ENCODE results near the gene TMEM174. TPM values are rescaled to one million over a fixed set of nuclear protein-coding genes. Genes with fewer than 3 reads are reported as not detected.

TMEM174 gene
- total RNA-seq, 1 donor from 2014 or later, result not detected

DNA sequence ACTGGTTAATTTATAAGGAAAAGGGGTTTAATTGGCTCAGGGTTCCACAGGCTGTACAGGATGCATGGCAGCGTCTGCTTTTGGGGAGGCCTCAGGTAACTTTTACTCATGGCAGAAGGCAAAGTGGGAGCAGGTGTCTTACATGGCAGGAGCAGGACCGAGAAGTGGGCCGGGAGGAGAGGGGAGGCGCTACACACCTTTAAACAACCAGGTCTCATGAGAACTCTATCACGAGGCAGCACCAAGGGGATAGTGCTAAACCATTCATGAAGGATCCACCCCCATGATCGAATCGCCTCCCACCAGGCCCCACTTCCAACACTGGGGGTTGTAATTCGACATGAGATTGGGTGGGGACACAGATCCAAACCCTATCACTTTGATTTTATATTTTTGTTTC lies 31.0 kb upstream of the TMEM174 start:
- no peaks in the 10 kb centered on the region for H3K36me3 ChIP-seq (ENCODE audit: insufficient read depth, low read length)
- H3K27me3 ChIP-seq (ENCODE audit: insufficient read depth, low read length), result peaks cover 2% of the 10 kb centered on the region
- H3K9me3 Mint-ChIP-seq (ENCODE audit: unreplicated experiment), result no peaks in the 10 kb centered on the region
- no peak overlapping the region for H2AFZ ChIP-seq (ENCODE audit: low read depth, low read length)
- H3K4me3 ChIP-seq (ENCODE audit: insufficient read depth, low read depth, low read length), result no peak overlapping the region
- no peak overlapping the region for H3K4me3 Mint-ChIP-seq (ENCODE audit: unreplicated experiment)
- no peaks in the 10 kb centered on the region for H3K79me2 ChIP-seq (ENCODE audit: insufficient read depth, low read length)
- H3K9me3 ChIP-seq (ENCODE audit: insufficient read depth, low read depth, low read length), result no peaks in the 10 kb centered on the region
- no peak for TF ChIP-seq EZH2 (IDR thresholded peaks at IDR 0.05; ENCODE audit: insufficient read depth, low read length)
- TF ChIP-seq, protein P1, sequence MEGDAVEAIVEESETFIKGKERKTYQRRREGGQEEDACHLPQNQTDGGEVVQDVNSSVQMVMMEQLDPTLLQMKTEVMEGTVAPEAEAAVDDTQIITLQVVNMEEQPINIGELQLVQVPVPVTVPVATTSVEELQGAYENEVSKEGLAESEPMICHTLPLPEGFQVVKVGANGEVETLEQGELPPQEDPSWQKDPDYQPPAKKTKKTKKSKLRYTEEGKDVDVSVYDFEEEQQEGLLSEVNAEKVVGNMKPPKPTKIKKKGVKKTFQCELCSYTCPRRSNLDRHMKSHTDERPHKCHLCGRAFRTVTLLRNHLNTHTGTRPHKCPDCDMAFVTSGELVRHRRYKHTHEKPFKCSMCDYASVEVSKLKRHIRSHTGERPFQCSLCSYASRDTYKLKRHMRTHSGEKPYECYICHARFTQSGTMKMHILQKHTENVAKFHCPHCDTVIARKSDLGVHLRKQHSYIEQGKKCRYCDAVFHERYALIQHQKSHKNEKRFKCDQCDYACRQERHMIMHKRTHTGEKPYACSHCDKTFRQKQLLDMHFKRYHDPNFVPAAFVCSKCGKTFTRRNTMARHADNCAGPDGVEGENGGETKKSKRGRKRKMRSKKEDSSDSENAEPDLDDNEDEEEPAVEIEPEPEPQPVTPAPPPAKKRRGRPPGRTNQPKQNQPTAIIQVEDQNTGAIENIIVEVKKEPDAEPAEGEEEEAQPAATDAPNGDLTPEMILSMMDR (IDR thresholded peaks at IDR 0.05; ENCODE audit: insufficient read depth, low read depth, low read length), result no peak
- no peaks in the 10 kb centered on the region for H3K36me3 Mint-ChIP-seq (ENCODE audit: low read depth, unreplicated experiment)
- H4K20me1 ChIP-seq (ENCODE audit: insufficient read depth, low read length), result no peaks in the 10 kb centered on the region
- H3K27me3 Mint-ChIP-seq (ENCODE audit: low read depth, unreplicated experiment), result peaks cover 16% of the 10 kb centered on the region
- no peak overlapping the region for H3K4me2 ChIP-seq (ENCODE audit: low read length)
- no peak overlapping the region for H3K27ac ChIP-seq (ENCODE audit: low read depth, low read length)
- no peaks in the 10 kb centered on the region for H3K4me1 Mint-ChIP-seq (ENCODE audit: low read depth, unreplicated experiment)
- no peak for FAIRE-seq
- H3K27ac Mint-ChIP-seq (ENCODE audit: unreplicated experiment), result no peak overlapping the region
- no peak overlapping the region for H3K9ac ChIP-seq (ENCODE audit: low read length)
- no peak for DNase-seq (ENCODE audit: low read depth)
- no peaks in the 10 kb centered on the region for H3K4me1 ChIP-seq (ENCODE audit: insufficient read depth, low read length)

DNA sequence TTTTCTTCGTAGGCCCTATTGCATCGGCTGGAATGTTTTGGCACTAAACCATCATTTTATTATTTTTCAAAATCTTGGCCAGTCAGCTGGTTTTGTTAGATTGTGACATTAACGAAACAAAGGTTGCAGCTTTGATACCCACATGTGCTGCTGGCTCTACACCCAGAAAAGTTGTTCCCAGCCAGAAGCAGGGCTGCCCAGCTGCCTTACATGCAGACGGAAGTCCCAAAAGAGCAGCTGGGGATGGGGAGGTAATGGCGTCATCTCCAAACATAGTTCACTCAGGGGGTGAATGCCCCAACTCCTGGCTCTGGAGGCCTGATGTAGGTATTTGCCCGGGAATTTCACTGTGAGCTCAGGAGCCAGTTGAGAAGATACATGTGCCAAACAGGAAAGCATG lies 29.3 kb upstream of the TMEM174 start:
- Histone ChIP-seq H3K27ac (ENCODE audit: low read depth, low read length) (no peak overlapping the region), H3K27me3 (ENCODE audit: insufficient read depth, low read length) (peaks cover 2% of the 10 kb centered on the region), H2AFZ (ENCODE audit: low read depth, low read length) (no peak overlapping the region), H4K20me1 (ENCODE audit: insufficient read depth, low read length) (no peaks in the 10 kb centered on the region), H3K9ac (ENCODE audit: low read length) (no peak overlapping the region), H3K36me3 (ENCODE audit: insufficient read depth, low read length) (no peaks in the 10 kb centered on the region), H3K4me3 (ENCODE audit: insufficient read depth, low read depth, low read length) (no peak overlapping the region), H3K9me3 (ENCODE audit: insufficient read depth, low read depth, low read length) (no peaks in the 10 kb centered on the region), H3K79me2 (ENCODE audit: insufficient read depth, low read length) (no peaks in the 10 kb centered on the region), H3K4me2 (ENCODE audit: low read length) (no peak overlapping the region), H3K4me1 (ENCODE audit: insufficient read depth, low read length) (no peaks in the 10 kb centered on the region)
- Mint-ChIP-seq H3K36me3 (ENCODE audit: low read depth, unreplicated experiment) (no peaks in the 10 kb centered on the region), H3K4me3 (ENCODE audit: unreplicated experiment) (no peak overlapping the region), H3K27ac (ENCODE audit: unreplicated experiment) (no peak overlapping the region), H3K27me3 (ENCODE audit: low read depth, unreplicated experiment) (peaks cover 17% of the 10 kb centered on the region), H3K9me3 (ENCODE audit: unreplicated experiment) (no peaks in the 10 kb centered on the region), H3K4me1 (ENCODE audit: low read depth, unreplicated experiment) (no peaks in the 10 kb centered on the region)
- no peak for TF ChIP-seq EZH2 (IDR thresholded peaks at IDR 0.05; ENCODE audit: insufficient read depth, low read length)
- TF ChIP-seq, protein P1 (IDR thresholded peaks at IDR 0.05; ENCODE audit: insufficient read depth, low read depth, low read length), result no peak
- FAIRE-seq (no peak), DNase-seq (ENCODE audit: low read depth) (no peak)

GRCh38 chr5:73149540-73149939 lies 23.5 kb upstream of the TMEM174 start:
- Histone ChIP-seq H3K27me3 (ENCODE audit: insufficient read depth, low read length) (peaks cover 2% of the 10 kb centered on the region), H3K79me2 (ENCODE audit: insufficient read depth, low read length) (no peaks in the 10 kb centered on the region), H4K20me1 (ENCODE audit: insufficient read depth, low read length) (no peaks in the 10 kb centered on the region), H2AFZ (ENCODE audit: low read depth, low read length) (no peak overlapping the region), H3K9ac (ENCODE audit: low read length) (no peak overlapping the region), H3K27ac (ENCODE audit: low read depth, low read length) (no peak overlapping the region), H3K36me3 (ENCODE audit: insufficient read depth, low read length) (no peaks in the 10 kb centered on the region), H3K4me1 (ENCODE audit: insufficient read depth, low read length) (no peaks in the 10 kb centered on the region), H3K9me3 (ENCODE audit: insufficient read depth, low read depth, low read length) (no peaks in the 10 kb centered on the region), H3K4me3 (ENCODE audit: insufficient read depth, low read depth, low read length) (no peak overlapping the region), H3K4me2 (ENCODE audit: low read length) (no peak overlapping the region)
- H3K4me1 Mint-ChIP-seq (ENCODE audit: low read depth, unreplicated experiment), result peaks cover 6% of the 10 kb centered on the region
- FAIRE-seq (no peak), DNase-seq (ENCODE audit: low read depth) (no peak)
- H3K4me3 Mint-ChIP-seq (ENCODE audit: unreplicated experiment), result no peak overlapping the region
- peaks cover 34% of the 10 kb centered on the region for H3K27me3 Mint-ChIP-seq (ENCODE audit: low read depth, unreplicated experiment)
- no peak for TF ChIP-seq EZH2 (IDR thresholded peaks at IDR 0.05; ENCODE audit: insufficient read depth, low read length)
- TF ChIP-seq, protein P1 (IDR thresholded peaks at IDR 0.05; ENCODE audit: insufficient read depth, low read depth, low read length), result no peak
- no peak overlapping the region for H3K27ac Mint-ChIP-seq (ENCODE audit: unreplicated experiment)
- H3K9me3 Mint-ChIP-seq (ENCODE audit: unreplicated experiment), result no peaks in the 10 kb centered on the region
- H3K36me3 Mint-ChIP-seq (ENCODE audit: low read depth, unreplicated experiment), result peaks cover 2% of the 10 kb centered on the region

Data from astrocyte (in vitro differentiated cells and primary cell).